Measurements from ENCODE around the gene KRT86. TPM values are rescaled to one million over a fixed set of nuclear protein-coding genes. Genes with fewer than 3 reads are reported as not detected.

KRT86 gene
- polyA plus RNA-seq, 1 donor (not counting 4 experiments of a cell fraction or from before 2014, with no cell fraction given) = not detected

DNA sequence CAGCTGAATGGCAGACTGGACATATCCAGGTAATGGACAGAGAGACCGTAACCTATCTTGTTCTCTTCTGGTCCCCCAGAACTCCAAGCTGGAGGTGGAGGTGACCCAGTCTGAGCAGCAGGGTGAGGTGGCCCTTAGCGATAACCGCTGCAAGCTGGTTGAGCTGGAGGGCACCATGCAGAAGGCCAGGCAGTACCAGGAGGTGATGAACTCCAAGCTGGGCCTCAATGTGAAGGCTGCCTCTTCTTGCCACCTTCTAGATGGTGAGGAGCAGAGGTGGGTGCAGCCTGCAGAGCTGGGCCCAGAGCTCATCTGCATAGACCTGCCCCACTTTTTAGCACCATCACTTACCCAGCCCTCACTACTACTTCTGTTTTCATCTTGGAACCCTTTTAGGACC, 7.2 kb upstream of the KRT86 start:
- Histone ChIP-seq H3K9ac (ENCODE audit: control insufficient read depth, extremely low read depth, insufficient read depth, low read length) (no peak overlapping the region), H3K27ac (ENCODE audit: control insufficient read depth, insufficient read depth, low read length) (no peak overlapping the region), H2AFZ (ENCODE audit: control insufficient read depth, low read length) (no peak overlapping the region), H3K9me3 (ENCODE audit: control insufficient read depth, low read depth, low read length) (no peaks in the 10 kb centered on the region), H3K9me1 (ENCODE audit: control insufficient read depth, extremely low read depth, insufficient read depth, low read length) (no peaks in the 10 kb centered on the region), H3K4me3 (ENCODE audit: control insufficient read depth in 2 of 3, extremely low read depth in 1 of 3, insufficient read depth in 2 of 3, low read depth in 1 of 3, low read length in 3 of 3) (no peak overlapping the region), H3K27me3 (ENCODE audit: control insufficient read depth, extremely low read depth, insufficient read depth, low read length) (no peaks in the 10 kb centered on the region), H3K4me1 (ENCODE audit: control insufficient read depth, extremely low read depth, insufficient read depth, low read length) (peaks cover 7% of the 10 kb centered on the region), H3K79me2 (ENCODE audit: control insufficient read depth, insufficient read depth, low read length) (no peaks in the 10 kb centered on the region), H3K36me3 (ENCODE audit: control insufficient read depth in 2 of 2, extremely low read depth in 1 of 2, insufficient read depth in 2 of 2, low read length in 2 of 2) (no peaks in the 10 kb centered on the region), H4K20me1 (ENCODE audit: control insufficient read depth, extremely low read depth, insufficient read depth, low read length) (no peaks in the 10 kb centered on the region), H3K4me2 (ENCODE audit: control insufficient read depth, extremely low read depth, insufficient read depth, low read depth, low read length) (no peak overlapping the region)
- FAIRE-seq (no peak), DNase-seq (ENCODE audit: low read depth, low spot score) (no peak)
- dilution Hi-C loops (cut with MboI; ENCODE audit: extremely low pct_ligation_motif_present, low sequenced_read_pairs) = no loop called here
- no peak for TF ChIP-seq EZH2 (IDR thresholded peaks at IDR 0.05; ENCODE audit: low read length)
- TF ChIP-seq, protein P1, sequence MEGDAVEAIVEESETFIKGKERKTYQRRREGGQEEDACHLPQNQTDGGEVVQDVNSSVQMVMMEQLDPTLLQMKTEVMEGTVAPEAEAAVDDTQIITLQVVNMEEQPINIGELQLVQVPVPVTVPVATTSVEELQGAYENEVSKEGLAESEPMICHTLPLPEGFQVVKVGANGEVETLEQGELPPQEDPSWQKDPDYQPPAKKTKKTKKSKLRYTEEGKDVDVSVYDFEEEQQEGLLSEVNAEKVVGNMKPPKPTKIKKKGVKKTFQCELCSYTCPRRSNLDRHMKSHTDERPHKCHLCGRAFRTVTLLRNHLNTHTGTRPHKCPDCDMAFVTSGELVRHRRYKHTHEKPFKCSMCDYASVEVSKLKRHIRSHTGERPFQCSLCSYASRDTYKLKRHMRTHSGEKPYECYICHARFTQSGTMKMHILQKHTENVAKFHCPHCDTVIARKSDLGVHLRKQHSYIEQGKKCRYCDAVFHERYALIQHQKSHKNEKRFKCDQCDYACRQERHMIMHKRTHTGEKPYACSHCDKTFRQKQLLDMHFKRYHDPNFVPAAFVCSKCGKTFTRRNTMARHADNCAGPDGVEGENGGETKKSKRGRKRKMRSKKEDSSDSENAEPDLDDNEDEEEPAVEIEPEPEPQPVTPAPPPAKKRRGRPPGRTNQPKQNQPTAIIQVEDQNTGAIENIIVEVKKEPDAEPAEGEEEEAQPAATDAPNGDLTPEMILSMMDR (optimal IDR thresholded peaks at IDR 0.05 in 1 of 3, IDR thresholded peaks at IDR 0.05 in 1 of 3, conservative IDR thresholded peaks at IDR 0.05 in 1 of 3; ENCODE audit: extremely low read depth in 1 of 3, insufficient read depth in 2 of 3, low read length in 3 of 3) = no peak

DNA sequence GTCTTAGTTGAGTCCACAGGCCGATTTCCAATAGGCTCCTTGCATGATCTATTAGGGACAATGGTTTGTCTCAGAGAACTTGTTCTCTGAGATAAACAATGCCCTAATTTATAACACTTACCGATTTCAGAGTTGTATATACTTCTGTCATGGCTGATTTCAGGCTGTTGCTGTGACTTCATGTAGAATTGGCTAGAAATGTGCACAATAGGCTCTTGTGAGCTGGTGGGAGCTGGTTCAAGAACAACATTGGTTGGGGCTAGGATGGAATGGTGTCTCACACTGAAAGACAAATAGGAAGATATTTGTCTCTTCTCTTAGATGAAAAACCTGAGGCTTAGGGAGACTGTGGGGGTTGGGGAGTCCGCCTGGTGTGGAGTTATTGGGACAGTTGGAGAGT, 6.7 kb upstream of the KRT86 start:
- FAIRE-seq (no peak), DNase-seq (ENCODE audit: low read depth, low spot score) (no peak)
- Histone ChIP-seq H3K27ac (ENCODE audit: control insufficient read depth, insufficient read depth, low read length) (no peak overlapping the region), H3K79me2 (ENCODE audit: control insufficient read depth, insufficient read depth, low read length) (no peaks in the 10 kb centered on the region), H3K4me3 (ENCODE audit: control insufficient read depth in 2 of 3, extremely low read depth in 1 of 3, insufficient read depth in 2 of 3, low read depth in 1 of 3, low read length in 3 of 3) (no peak overlapping the region), H3K4me2 (ENCODE audit: control insufficient read depth, extremely low read depth, insufficient read depth, low read depth, low read length) (no peak overlapping the region), H3K27me3 (ENCODE audit: control insufficient read depth, extremely low read depth, insufficient read depth, low read length) (no peaks in the 10 kb centered on the region), H3K9me1 (ENCODE audit: control insufficient read depth, extremely low read depth, insufficient read depth, low read length) (no peaks in the 10 kb centered on the region), H2AFZ (ENCODE audit: control insufficient read depth, low read length) (no peak overlapping the region), H4K20me1 (ENCODE audit: control insufficient read depth, extremely low read depth, insufficient read depth, low read length) (no peaks in the 10 kb centered on the region), H3K9ac (ENCODE audit: control insufficient read depth, extremely low read depth, insufficient read depth, low read length) (no peak overlapping the region), H3K9me3 (ENCODE audit: control insufficient read depth, low read depth, low read length) (no peaks in the 10 kb centered on the region), H3K36me3 (ENCODE audit: control insufficient read depth in 2 of 2, extremely low read depth in 1 of 2, insufficient read depth in 2 of 2, low read length in 2 of 2) (no peaks in the 10 kb centered on the region), H3K4me1 (ENCODE audit: control insufficient read depth, extremely low read depth, insufficient read depth, low read length) (peaks cover 7% of the 10 kb centered on the region)
- TF ChIP-seq, protein P1 (optimal IDR thresholded peaks at IDR 0.05 in 1 of 3, IDR thresholded peaks at IDR 0.05 in 1 of 3, conservative IDR thresholded peaks at IDR 0.05 in 1 of 3; ENCODE audit: extremely low read depth in 1 of 3, insufficient read depth in 2 of 3, low read length in 3 of 3) = no peak
- TF ChIP-seq EZH2 (IDR thresholded peaks at IDR 0.05; ENCODE audit: low read length) = no peak
- dilution Hi-C loops (cut with MboI; ENCODE audit: extremely low pct_ligation_motif_present, low sequenced_read_pairs) = no loop called here

Measured in keratinocyte (primary cell).